H1 (cell line): ENCODE data around the gene ANKRD62. TPM values are rescaled to one million over a fixed set of nuclear protein-coding genes. Genes with fewer than 3 reads are reported as not detected.

ENCODE experiments used
- CTCF ChIA-PET: fragments of 300-600 bp; sonication (Branson Sonifier 250); formaldehyde crosslinking; loops from one replicate; lab custom pipeline; 2021; ENCODE audit not compliant: partially characterized antibody; lab: Charles Lee
- POLR2A ChIA-PET: fragments of 300-600 bp; sonication (Branson Sonifier 250); formaldehyde crosslinking; loops from one replicate; lab custom pipeline; 2021; ENCODE audit warnings: inconsistent platforms; ENCODE audit not compliant: partially characterized antibody; lab: Charles Lee
- DNase-seq, 2 experiments: peaks; one replicate each; pipeline versions ENCODE4 v3.0.0 to v3.0.0-alpha.2; 2010 to 2022; ENCODE audit warnings: low spot score in 2 of 2, low read depth in 1 of 2, mixed read lengths in 1 of 2
- FAIRE-seq: peaks from 2 replicates; lab custom pipeline; 2011; peaks lifted over from hg19 to GRCh38; lab: Jason Lieb, UNC
- H2AFZ ChIP-seq: 2 replicates; pipeline ENCODE4 v1.8.1; 2012; ENCODE audit warnings: low read length, inconsistent platforms
- H2AK5ac ChIP-seq: 2 replicates; pipeline ENCODE4 v1.6.1; 2013; ENCODE audit warnings: low read depth, low read length
- H2BK120ac ChIP-seq: replicated peaks from 2 replicates; pipeline ENCODE3; 2013; ENCODE audit warnings: low read depth, low read length, inconsistent platforms
- H2BK12ac ChIP-seq: 2 replicates; pipeline ENCODE4 v1.6.1; 2013; ENCODE audit warnings: low read depth, low read length
- H2BK15ac ChIP-seq: 2 replicates; pipeline ENCODE4 v1.6.1; 2013; ENCODE audit warnings: low read length
- H2BK20ac ChIP-seq: 2 replicates; pipeline ENCODE4 v1.6.1; 2013; ENCODE audit warnings: low read length
- H2BK5ac ChIP-seq: 2 replicates; pipeline ENCODE4 v1.6.1; 2013; ENCODE audit warnings: low read depth, low read length
- H3K14ac ChIP-seq: 2 replicates; pipeline ENCODE4 v1.6.1; 2013; ENCODE audit warnings: inconsistent platforms; ENCODE audit not compliant: insufficient read length
- H3K18ac ChIP-seq: 2 replicates; pipeline ENCODE4 v1.6.1; 2013; ENCODE audit warnings: low read length; ENCODE audit errors: extremely low read depth
- H3K23ac ChIP-seq: 2 replicates; pipeline ENCODE4 v1.6.1; 2013; ENCODE audit warnings: inconsistent platforms; ENCODE audit not compliant: insufficient read length
- H3K23me2 ChIP-seq: 2 replicates; pipeline ENCODE4 v1.6.1; 2013; ENCODE audit warnings: low read depth, low read length
- H3K27ac ChIP-seq: 2 replicates; pipeline ENCODE4 v1.6.1; 2011; ENCODE audit warnings: low read depth, low read length, inconsistent platforms
- H3K27me3 ChIP-seq, 4 experiments: replicated peaks in 1 of 4; 1 replicate in 1 of 4; 2 replicates in 3 of 4; pipeline versions ENCODE4 v1.6.1 to v1.8.1; 2011 to 2013; ENCODE audit warnings: low read length in 3 of 4, mild to moderate bottlenecking in 3 of 4, inconsistent platforms in 2 of 4, mixed read lengths in 2 of 4, moderate library complexity in 1 of 4; ENCODE audit not compliant: control insufficient read depth in 3 of 4, insufficient read depth in 3 of 4; ENCODE audit errors: extremely low read depth in 1 of 4
- H3K36me3 ChIP-seq, 4 experiments: 2 replicates each; pipeline versions ENCODE4 v1.6.1 to v1.8.1; 2011 to 2013; ENCODE audit warnings: mild to moderate bottlenecking in 4 of 4, low read length in 3 of 4, moderate library complexity in 2 of 4, control low read depth in 1 of 4, inconsistent platforms in 1 of 4; ENCODE audit not compliant: insufficient read depth in 4 of 4, control insufficient read depth in 2 of 4
- H3K4ac ChIP-seq: replicated peaks from 2 replicates; pipeline ENCODE3; 2013; ENCODE audit warnings: low read length, low read depth, mixed read lengths, inconsistent platforms; ENCODE audit not compliant: insufficient read length
- H3K4me1 ChIP-seq, 4 experiments: replicated peaks in 1 of 4; 1 replicate in 1 of 4; 2 replicates in 3 of 4; pipeline versions ENCODE4 v1.6.1 to v1.8.1; 2011 to 2013; ENCODE audit warnings: low read length in 3 of 4, inconsistent platforms in 2 of 4, mixed read lengths in 1 of 4; ENCODE audit not compliant: insufficient read depth in 4 of 4, control insufficient read depth in 3 of 4
- H3K4me2 ChIP-seq, 2 experiments: 2 replicates each; pipeline versions ENCODE4 v1.6.1 to v1.8.1; 2011 to 2013; ENCODE audit warnings: low read depth in 2 of 2, low read length in 2 of 2, control low read depth in 1 of 2, inconsistent platforms in 1 of 2, mild to moderate bottlenecking in 1 of 2; ENCODE audit not compliant: insufficient read depth in 1 of 2
- H3K4me3 ChIP-seq, 4 experiments: fragments of 200-600, 300-600 bp in 1 of 4; sonication (generic), shearing (Covaris generic), sonication (Bioruptor Twin) in 1 of 4; 2 replicates each; pipeline versions ENCODE4 v1.5.1 to v1.8.1; 2011 to 2016; ENCODE audit warnings: low read length in 4 of 4, low read depth in 3 of 4, control low read depth in 2 of 4, inconsistent platforms in 2 of 4, mild to moderate bottlenecking in 2 of 4, mixed read lengths in 1 of 4, moderate library complexity in 1 of 4; ENCODE audit not compliant: insufficient read depth in 2 of 4; ENCODE audit errors: extremely low read depth in 1 of 4
- H3K56ac ChIP-seq: replicated peaks from 2 replicates; pipeline ENCODE3; 2013; ENCODE audit warnings: low read depth, mild to moderate bottlenecking, mixed read lengths, low read length, inconsistent platforms; ENCODE audit not compliant: insufficient read length
- H3K79me1 ChIP-seq: 2 replicates; pipeline ENCODE4 v1.6.1; 2013; ENCODE audit warnings: low read depth, low read length, control low read depth
- H3K79me2 ChIP-seq, 2 experiments: 2 replicates each; pipeline versions ENCODE4 v1.6.1 to v1.8.1; 2012 to 2013; ENCODE audit warnings: low read length in 2 of 2, mild to moderate bottlenecking in 2 of 2, inconsistent platforms in 1 of 2; ENCODE audit not compliant: insufficient read depth in 2 of 2, control insufficient read depth in 1 of 2
- H3K9ac ChIP-seq, 4 experiments: replicated peaks in 1 of 4; 1 replicate in 1 of 4; 2 replicates in 3 of 4; pipeline versions ENCODE4 v1.6.1 to v1.8.1; 2011 to 2013; ENCODE audit warnings: low read depth in 3 of 4, low read length in 3 of 4, control low read depth in 2 of 4, mild to moderate bottlenecking in 2 of 4, moderate library complexity in 2 of 4, inconsistent platforms in 1 of 4; ENCODE audit errors: extremely low read depth in 1 of 4
- H3K9me3 ChIP-seq, 2 experiments: 2 replicates each; pipeline versions ENCODE4 v1.6.1 to v1.8.1; 2012 to 2013; ENCODE audit warnings: mild to moderate bottlenecking in 2 of 2, moderate library complexity in 2 of 2, control low read depth in 1 of 2, inconsistent platforms in 1 of 2, low read depth in 1 of 2, low read length in 1 of 2, mixed read lengths in 1 of 2; ENCODE audit not compliant: insufficient read depth in 2 of 2
- H4K20me1 ChIP-seq, 2 experiments: replicated peaks in 1 of 2; 2 replicates each; pipeline versions ENCODE3 to v1.8.1; 2011 to 2013; ENCODE audit warnings: inconsistent platforms in 2 of 2, low read length in 2 of 2, mild to moderate bottlenecking in 1 of 2; ENCODE audit not compliant: insufficient read depth in 2 of 2, control insufficient read depth in 1 of 2
- H4K5ac ChIP-seq: 2 replicates; pipeline ENCODE4 v1.6.1; 2013; ENCODE audit warnings: low read length, low read depth, mixed read lengths, inconsistent platforms; ENCODE audit not compliant: insufficient read length
- H4K8ac ChIP-seq: 2 replicates; pipeline ENCODE4 v1.8.0; 2013; ENCODE audit warnings: mild to moderate bottlenecking, moderate library complexity, low read length, inconsistent platforms; ENCODE audit not compliant: insufficient read depth; ENCODE audit errors: extremely low read depth
- H4K91ac ChIP-seq: replicated peaks from 2 replicates; pipeline ENCODE3; 2013; ENCODE audit warnings: low read length, mixed read lengths, inconsistent platforms; ENCODE audit not compliant: insufficient read length
- ATF2 ChIP-seq: IDR thresholded peaks from 2 replicates; pipeline ENCODE4 v1.6.1; 2012; ENCODE audit warnings: low read length, inconsistent platforms
- CBX5 ChIP-seq: fragments of 300-800, 300-1000 bp; sonication (generic); IDR thresholded peaks from 2 replicates; pipeline ENCODE4 v1.7.1; 2016; ENCODE audit warnings: antibody characterized with exemption, low read length, low read depth
- CHD2 ChIP-seq: IDR thresholded peaks from 2 replicates; pipeline ENCODE4 v1.6.1; 2012; ENCODE audit warnings: low read length, improper control_type of control experiment
- NANOG ChIP-seq: IDR thresholded peaks from 2 replicates; pipeline ENCODE4 v1.6.1; 2011; ENCODE audit warnings: low read length, low read depth, mild to moderate bottlenecking, inconsistent platforms; ENCODE audit not compliant: insufficient read depth, poor library complexity, severe bottlenecking
- NRF1 ChIP-seq: IDR thresholded peaks from 2 replicates; pipeline ENCODE4 v1.6.1; 2011; ENCODE audit warnings: mild to moderate bottlenecking, low read depth, low read length, improper control_type of control experiment
- POLR2A ChIP-seq, 2 experiments: IDR thresholded peaks; 1 replicate in 1 of 2; 2 replicates in 1 of 2; pipeline ENCODE4 v1.6.1; 2011; ENCODE audit warnings: low read depth in 2 of 2, low read length in 2 of 2, mild to moderate bottlenecking in 2 of 2; ENCODE audit errors: control extremely low read depth in 1 of 2
- RAD21 ChIP-seq, 2 experiments: IDR thresholded peaks in 1 of 2; conservative IDR thresholded peaks in 1 of 2; 2 replicates each; pipeline ENCODE4 v1.6.1; 2011; ENCODE audit warnings: low read depth in 2 of 2, low read length in 2 of 2, improper control_type of control experiment in 1 of 2, inconsistent platforms in 1 of 2, mild to moderate bottlenecking in 1 of 2, moderate library complexity in 1 of 2
- RBBP5 ChIP-seq: IDR thresholded peaks from 2 replicates; pipeline ENCODE4 v1.7.1; 2012; ENCODE audit warnings: low read depth, mild to moderate bottlenecking, inconsistent platforms, low read length, moderate library complexity, borderline replicate concordance
- SIX5 ChIP-seq: IDR thresholded peaks from 2 replicates; pipeline ENCODE4 v1.6.1; 2011; ENCODE audit warnings: mild to moderate bottlenecking, low read depth, low read length
- SP1 ChIP-seq: IDR thresholded peaks from 2 replicates; pipeline ENCODE4 v1.6.1; 2011; ENCODE audit warnings: low read depth, low read length
- USF2 ChIP-seq: IDR thresholded peaks from 2 replicates; pipeline ENCODE4 v1.6.1; 2011; ENCODE audit warnings: low read length, improper control_type of control experiment
- WGBS, 2 experiments: shearing (Covaris generic) in 1 of 2; methylation state at CpG; one replicate each; pipeline versions ENCODE4 v1.1.6 to v1.1.7; 2013 to 2015; ENCODE audit warnings: low lambda C conversion rate in 2 of 2, mixed read lengths in 2 of 2, inconsistent platforms in 1 of 2, low coverage in 1 of 2, missing lambda C conversion rate in 1 of 2; ENCODE audit not compliant: insufficient replicate concordance in 2 of 2, insufficient coverage in 1 of 2, insufficient read length in 1 of 2; ENCODE audit errors: extremely low coverage in 1 of 2, missing lambda C conversion rate in 1 of 2; 5-methylcytosine and 5-hydroxymethylcytosine counted together
- polyA plus RNA-seq, 7 experiments: library from polyadenylated mRNA; depleted of rRNA in 3 of 7; stranded (reverse) in 5 of 7; unstranded in 2 of 7; fragments of >200 nt in 5 of 7; fragments of 200-250 nt in 2 of 7; gene quantifications; 1 replicate in 5 of 7; 2 replicates in 1 of 7; 4 replicates in 1 of 7; pipeline versions ENCODE4 v1.2.1 to v1.2.3, GENCODE V29; 2011 to 2013; ENCODE audit warnings: missing spikeins in 2 of 7, mixed read lengths in 2 of 7
- total RNA-seq: library from RNA; stranded (reverse); fragmentation: NEBNext Ultra II Directional; extraction: Animal tissue kit (Norgen Biotek cat#: 25700); gene quantifications from 2 replicates; pipeline ENCODE4 v1.2.1, GENCODE V29; 2021

ANKRD62 gene
- total and polyA plus RNA-seq, 2 of the 8 experiments (the other 6 are each of a cell fraction or from before 2014, with no cell fraction given): not detected

GRCh38 chr18:12066910-12067511, 26.6 kb upstream of the ANKRD62 start:
- CTCF ChIA-PET: interaction anchor here (1.5 to 2.4 kb wide), 2 partner anchors 9 to 18 kb away, joined by 3 to 5 read pairs; no protein-coding TSS in a partner anchor
- no peak for FAIRE-seq
- H3K4me1 ChIP-seq: no peaks in the 10 kb centered on the region

More at GRCh38 chr18:12066910-12067511, 26.6 kb upstream of the ANKRD62 start:
- H2AK5ac ChIP-seq: no peak overlapping the region
- no peaks in the 10 kb centered on the region for H4K20me1 ChIP-seq
- no peaks in the 10 kb centered on the region for H3K27me3 ChIP-seq
- no peak overlapping the region for H4K8ac ChIP-seq
- no peak overlapping the region for H2BK15ac ChIP-seq
- H3K18ac ChIP-seq: no peak overlapping the region
- no peak overlapping the region for H2AFZ ChIP-seq
- POLR2A ChIA-PET: no interaction called here
- H3K36me3 ChIP-seq: no peaks in the 10 kb centered on the region
- H3K79me2 ChIP-seq: no peaks in the 10 kb centered on the region
- no peak overlapping the region for H2BK20ac ChIP-seq
- 91% methylated on average over 37 of the region's 47 CpGs; no CpG with 5 or more reads in 1 of the 2 experiments for WGBS, 2 experiments
- H3K56ac ChIP-seq: no peak overlapping the region
- H3K14ac ChIP-seq: no peak overlapping the region
- no peak overlapping the region for H3K4me2 ChIP-seq
- no peak overlapping the region for H3K23ac ChIP-seq
- H3K79me1 ChIP-seq: no peaks in the 10 kb centered on the region
- no peak overlapping the region for H4K91ac ChIP-seq
- no peak overlapping the region for H3K4me3 ChIP-seq
- no peaks in the 10 kb centered on the region; a peak in 1 of 4 replicates for H3K9me3 ChIP-seq
- 0 out of 2 replicates have a peak, but pooled peaks cover 1% of the 10 kb centered on the region for H3K23me2 ChIP-seq
- TF ChIP-seq RAD21 (IDR thresholded peaks at IDR 0.05 in 1 of 2, conservative IDR thresholded peaks at IDR 0.05 in 1 of 2; ENCODE audit: low read depth in 2 of 2, low read length in 2 of 2): no peak
- no peak for TF ChIP-seq POLR2A (IDR thresholded peaks at IDR 0.05; ENCODE audit: control extremely low read depth in 1 of 2, low read depth in 2 of 2, low read length in 2 of 2)
- TF ChIP-seq NRF1: no peak
- no peak for TF ChIP-seq RBBP5
- no peak for TF ChIP-seq ATF2
- no peak for TF ChIP-seq NANOG
- no peak for TF ChIP-seq CHD2
- TF ChIP-seq SIX5: no peak
- TF ChIP-seq USF2: no peak
- TF ChIP-seq CBX5: no peak
- TF ChIP-seq SP1: no peak
- H2BK12ac ChIP-seq: no peak overlapping the region
- H3K27ac ChIP-seq: no peak overlapping the region
- H2BK5ac ChIP-seq: no peak overlapping the region
- DNase-seq: no peak
- no peak overlapping the region for H2BK120ac ChIP-seq
- no peak overlapping the region for H3K9ac ChIP-seq
- no peak overlapping the region for H3K4ac ChIP-seq
- no peak overlapping the region for H4K5ac ChIP-seq
